GM21390 (cell line): ENCODE data around the gene EDN1.

ENCODE experiments used
- ATAC-seq: cut with Tn5 transposase; IDR thresholded peaks from one replicate; pipeline ENCODE4 v1.9.1; 2021; ENCODE audit not compliant: unreplicated experiment

The EDN1 gene

GRCh38 chr6:12293931-12294807, 4.0 kb downstream of the EDN1 start:
- no peak for ATAC-seq

- ATAC-seq: no peak
Measured at GRCh38 chr6:12294851-12295536, 4.8 kb downstream of the EDN1 start.

GRCh38 chr6:12295558-12296254, 5.5 kb downstream of the EDN1 start:
- no peak for ATAC-seq

GRCh38 chr6:12296255-12296573, 6.1 kb downstream of the EDN1 start:
- no peak for ATAC-seq

GRCh38 chr6:12296604-12297003, 6.4 kb downstream of the EDN1 start:
- no peak for ATAC-seq

- ATAC-seq: no peak
Measured at GRCh38 chr6:12297363-12298016, 7.3 kb downstream of the EDN1 start.

- no peak for ATAC-seq
Measured at GRCh38 chr6:12298017-12298978, 8.1 kb downstream of the EDN1 start.

- no peak for ATAC-seq
Measured at GRCh38 chr6:12298995-12299394, 8.8 kb downstream of the EDN1 start.

- no peak for ATAC-seq
Measured at GRCh38 chr6:12301018-12301417, 10.9 kb downstream of the EDN1 start.

GRCh38 chr6:12304487-12304886, 14.3 kb downstream of the EDN1 start:
- ATAC-seq: no peak

- no peak for ATAC-seq
Measured at GRCh38 chr6:12309070-12309469, 18.9 kb downstream of the EDN1 start.

- no peak for ATAC-seq
Measured at GRCh38 chr6:12311106-12311505, 20.9 kb downstream of the EDN1 start.

- ATAC-seq: no peak
Measured at GRCh38 chr6:12312736-12313135, 22.6 kb downstream of the EDN1 start.

- ATAC-seq: no peak
Measured at GRCh38 chr6:12313306-12313991, 23.3 kb downstream of the EDN1 start.

- no peak for ATAC-seq
Measured at GRCh38 chr6:12313992-12314589, 23.9 kb downstream of the EDN1 start.

GRCh38 chr6:12314751-12315150, 24.6 kb downstream of the EDN1 start:
- ATAC-seq: no peak

GRCh38 chr6:12315292-12316081, 25.3 kb downstream of the EDN1 start:
- no peak for ATAC-seq

- no peak for ATAC-seq
Measured at GRCh38 chr6:12318749-12319148, 28.6 kb downstream of the EDN1 start.
